ENCODE measurements around the gene CERK.
A peak's percentile ranks its signal among the peaks of the same experiment; 100 is the strongest.

CERK gene

GRCh38 chr22:46659791-46660186 lies 78.3 kb downstream of the CERK start:
- Histone ChIP-seq H3K4me3 (ENCODE audit: low read depth, low read length) (no peak overlapping the region), H3K4me1 (ENCODE audit: control insufficient read depth, insufficient read depth, low read length) (peaks cover 2% of the 10 kb centered on the region; the same call in 1 of the 2 replicates), H3K9me3 (ENCODE audit: control insufficient read depth, insufficient read depth, low read depth, low read length) (no peaks in the 10 kb centered on the region), H3K27ac (ENCODE audit: extremely low read depth, low read depth, low read length) (no peak overlapping the region), H3K36me3 (ENCODE audit: control insufficient read depth in 2 of 2, insufficient read depth in 1 of 2, low read length in 2 of 2) (peaks cover 0 to 10% of the 10 kb centered on the region in 2 experiments; a peak in 1 of 3 replicates)
- CTCF ChIA-PET = interaction anchor here (0.6 kb wide), 1 partner anchor 96 kb away, joined by 3 read pairs; no protein-coding TSS in a partner anchor
- TF ChIP-seq ZFP37 (tag by site-specific recombination; IDR thresholded peaks at IDR 0.05) = no peak
- TF ChIP-seq ZNF23 (tag by site-specific recombination; IDR thresholded peaks at IDR 0.05; ENCODE audit: borderline replicate concordance) = no peak
- no peak for TF ChIP-seq ZNF704 (tag by site-specific recombination; IDR thresholded peaks at IDR 0.05)
- TF ChIP-seq GLIS2 (tag by site-specific recombination; IDR thresholded peaks at IDR 0.05) = no peak
- TF ChIP-seq ZNF621 (tag by site-specific recombination; IDR thresholded peaks at IDR 0.05) = no peak
- POLR2A ChIA-PET = no interaction called here

GRCh38 chr22:46659059-46659790 lies 78.8 kb downstream of the CERK start:
- ChIA-PET POLR2A (no interaction called here), CTCF (interaction anchor here (0.6 kb wide), 1 partner anchor 96 kb away, joined by 3 read pairs; no protein-coding TSS in a partner anchor)
- TF ChIP-seq ZSCAN5A (tag by site-specific recombination; IDR thresholded peaks at IDR 0.05) = peak; percentile 97
- 0 out of 2 replicates have a peak, but pooled peaks have one; percentile 9 for TF ChIP-seq ZSCAN4 (tag by site-specific recombination; IDR thresholded peaks at IDR 0.05)
- TF ChIP-seq ZIC2 (tag by site-specific recombination; IDR thresholded peaks at IDR 0.05) = 0 out of 2 replicates have a peak, but pooled peaks have one; percentile 7
- TF ChIP-seq GLI4 (tag by site-specific recombination; IDR thresholded peaks at IDR 0.05) = peak; percentile 83
- no peak for TF ChIP-seq TSHZ1 (tag by site-specific recombination; IDR thresholded peaks at IDR 0.05; ENCODE audit: borderline replicate concordance)
- peak; percentile 65 for TF ChIP-seq EGR2 (tag by site-specific recombination; IDR thresholded peaks at IDR 0.05; ENCODE audit: low read depth)
- TF ChIP-seq ZNF76 (tag by site-specific recombination; IDR thresholded peaks at IDR 0.05; ENCODE audit: borderline replicate concordance, low read depth) = 0 out of 2 replicates have a peak, but pooled peaks have one; percentile 29
- TF ChIP-seq ZBTB10 (tag by site-specific recombination; IDR thresholded peaks at IDR 0.05) = 0 out of 2 replicates have a peak, but pooled peaks have one; percentile 37
- TF ChIP-seq ZNF555 (tag by site-specific recombination; conservative IDR thresholded peaks at IDR 0.05) = no peak
- peak; percentile 70; the same call in 1 of the 2 replicates for TF ChIP-seq ZBTB7A (tag by site-specific recombination; IDR thresholded peaks at IDR 0.05; ENCODE audit: low read depth)
- TF ChIP-seq KLF17 (tag by site-specific recombination; IDR thresholded peaks at IDR 0.05) = peak; percentile 73; the same call in 1 of the 2 replicates
- TF ChIP-seq BCL11B (tag by site-specific recombination; IDR thresholded peaks at IDR 0.05; ENCODE audit: low read depth) = peak; percentile 62
- TF ChIP-seq BCL11A (tag by site-specific recombination; IDR thresholded peaks at IDR 0.05; ENCODE audit: low read depth) = peak; percentile 45; the same call in 1 of the 2 replicates
- TF ChIP-seq ZNF514 (tag by site-specific recombination; IDR thresholded peaks at IDR 0.05) = no peak
- no peak for TF ChIP-seq ZNF843 (tag by site-specific recombination; IDR thresholded peaks at IDR 0.05)
- no peak for TF ChIP-seq TRIM28 (IDR thresholded peaks at IDR 0.05; ENCODE audit: borderline replicate concordance, low read length)

More at GRCh38 chr22:46659059-46659790, 78.8 kb downstream of the CERK start:
- Histone ChIP-seq H3K4me1 (ENCODE audit: control insufficient read depth, insufficient read depth, low read length) (peaks cover 2% of the 10 kb centered on the region; the same call in 1 of the 2 replicates), H3K4me3 (ENCODE audit: low read depth, low read length) (no peak overlapping the region), H3K27ac (ENCODE audit: extremely low read depth, low read depth, low read length) (no peak overlapping the region), H3K36me3 (ENCODE audit: control insufficient read depth in 2 of 2, insufficient read depth in 1 of 2, low read length in 2 of 2) (peaks cover 0 to 5% of the 10 kb centered on the region in 2 experiments; a peak in 1 of 3 replicates), H3K9me3 (ENCODE audit: control insufficient read depth, insufficient read depth, low read depth, low read length) (no peaks in the 10 kb centered on the region)

Data from HEK293 (cell line).